Measurements from ENCODE around the gene UBASH3B. TPM values are rescaled to one million over a fixed set of nuclear protein-coding genes. Genes with fewer than 3 reads are reported as not detected.

Gene UBASH3B
- total RNA-seq, 1 donor from 2014 or later, result 8.5 TPM

DNA sequence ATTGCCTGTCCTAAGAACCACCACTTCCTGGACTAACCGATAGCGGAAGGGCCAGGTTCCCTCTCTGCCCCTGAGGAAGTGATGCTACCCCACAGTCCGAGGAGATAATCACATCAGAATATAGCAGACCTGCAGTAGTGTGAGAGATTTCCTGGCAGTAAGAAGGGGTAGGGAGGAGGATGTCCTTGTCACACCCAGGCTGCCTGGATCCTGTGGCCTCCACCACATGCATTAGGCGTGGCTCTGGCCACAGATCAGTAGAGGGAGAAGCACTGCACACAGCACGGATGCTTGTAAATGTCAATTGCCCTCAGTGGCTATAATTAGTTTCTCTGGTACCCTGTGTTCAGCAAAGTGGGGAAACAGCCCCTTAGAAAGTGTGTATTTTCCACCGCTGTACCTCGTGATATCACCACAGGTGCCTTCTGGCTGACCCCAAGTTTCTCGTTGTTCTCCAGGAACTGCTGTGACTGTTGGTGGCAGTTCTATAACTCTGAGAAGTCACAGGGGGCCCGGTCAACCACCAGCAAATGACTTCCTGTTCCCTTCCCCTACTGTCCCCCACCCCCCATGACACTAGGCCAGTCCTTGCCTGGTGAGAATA is 61.8 kb downstream of the UBASH3B start:
- TF ChIP-seq, protein P1, sequence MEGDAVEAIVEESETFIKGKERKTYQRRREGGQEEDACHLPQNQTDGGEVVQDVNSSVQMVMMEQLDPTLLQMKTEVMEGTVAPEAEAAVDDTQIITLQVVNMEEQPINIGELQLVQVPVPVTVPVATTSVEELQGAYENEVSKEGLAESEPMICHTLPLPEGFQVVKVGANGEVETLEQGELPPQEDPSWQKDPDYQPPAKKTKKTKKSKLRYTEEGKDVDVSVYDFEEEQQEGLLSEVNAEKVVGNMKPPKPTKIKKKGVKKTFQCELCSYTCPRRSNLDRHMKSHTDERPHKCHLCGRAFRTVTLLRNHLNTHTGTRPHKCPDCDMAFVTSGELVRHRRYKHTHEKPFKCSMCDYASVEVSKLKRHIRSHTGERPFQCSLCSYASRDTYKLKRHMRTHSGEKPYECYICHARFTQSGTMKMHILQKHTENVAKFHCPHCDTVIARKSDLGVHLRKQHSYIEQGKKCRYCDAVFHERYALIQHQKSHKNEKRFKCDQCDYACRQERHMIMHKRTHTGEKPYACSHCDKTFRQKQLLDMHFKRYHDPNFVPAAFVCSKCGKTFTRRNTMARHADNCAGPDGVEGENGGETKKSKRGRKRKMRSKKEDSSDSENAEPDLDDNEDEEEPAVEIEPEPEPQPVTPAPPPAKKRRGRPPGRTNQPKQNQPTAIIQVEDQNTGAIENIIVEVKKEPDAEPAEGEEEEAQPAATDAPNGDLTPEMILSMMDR (IDR thresholded peaks at IDR 0.05), result no peak
- no peaks in the 10 kb centered on the region for H3K4me1 ChIP-seq
- intact Hi-C loops (cut with DNase I), result no loop called here
- no peak overlapping the region for H3K27ac ChIP-seq
- no peaks in the 10 kb centered on the region for H3K36me3 ChIP-seq
- no peaks in the 10 kb centered on the region for H3K9me3 ChIP-seq
- no peak for DNase-seq (ENCODE audit: low spot score in 2 of 2)
- no peaks in the 10 kb centered on the region for H3K27me3 ChIP-seq
- H3K4me3 ChIP-seq, result no peak overlapping the region

DNA sequence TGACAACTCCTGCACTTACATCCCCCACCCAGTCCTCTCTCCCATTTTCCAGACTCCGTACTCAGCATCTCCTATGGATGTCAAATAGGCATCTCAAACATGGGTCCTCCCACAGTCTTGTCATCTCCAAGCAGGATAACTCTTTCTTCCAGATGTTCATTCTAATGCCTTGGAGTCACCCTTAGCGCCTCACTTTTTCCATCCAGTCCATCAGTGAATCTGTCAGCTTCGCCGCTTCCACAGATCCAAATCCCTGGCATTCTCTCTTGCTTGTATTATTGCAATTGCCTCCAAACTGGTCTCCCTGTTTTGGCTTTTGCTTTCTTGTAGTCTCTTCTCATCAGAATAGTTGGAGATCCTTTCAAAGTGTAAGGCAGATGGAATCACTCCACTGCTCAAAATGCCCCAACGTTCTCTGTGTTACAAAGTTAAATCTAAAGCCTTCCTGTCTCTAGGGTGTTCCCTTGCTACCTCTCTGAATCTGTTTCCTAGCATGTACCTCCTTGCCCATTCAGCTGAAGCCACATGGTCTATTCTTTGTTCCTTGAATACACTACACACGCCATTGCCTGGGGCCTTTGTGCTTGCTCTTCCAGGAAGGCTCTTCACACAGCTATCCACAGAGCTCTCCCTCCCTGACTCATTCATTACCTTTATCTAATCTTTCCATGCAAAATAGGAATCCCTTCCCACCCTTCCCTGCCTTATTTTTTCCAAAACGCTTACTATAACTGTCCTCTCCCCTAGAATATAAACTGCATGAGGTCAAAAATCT is 64.8 kb downstream of the UBASH3B start:
- intact Hi-C loops (cut with DNase I), result no loop called here
- no peaks in the 10 kb centered on the region for H3K9me3 ChIP-seq
- H3K4me3 ChIP-seq, result no peak overlapping the region
- no peaks in the 10 kb centered on the region for H3K27me3 ChIP-seq
- TF ChIP-seq, protein P1 (IDR thresholded peaks at IDR 0.05), result no peak
- no peak for DNase-seq (ENCODE audit: low spot score in 2 of 2)
- H3K36me3 ChIP-seq, result no peaks in the 10 kb centered on the region
- no peak overlapping the region for H3K27ac ChIP-seq
- no peaks in the 10 kb centered on the region for H3K4me1 ChIP-seq

DNA sequence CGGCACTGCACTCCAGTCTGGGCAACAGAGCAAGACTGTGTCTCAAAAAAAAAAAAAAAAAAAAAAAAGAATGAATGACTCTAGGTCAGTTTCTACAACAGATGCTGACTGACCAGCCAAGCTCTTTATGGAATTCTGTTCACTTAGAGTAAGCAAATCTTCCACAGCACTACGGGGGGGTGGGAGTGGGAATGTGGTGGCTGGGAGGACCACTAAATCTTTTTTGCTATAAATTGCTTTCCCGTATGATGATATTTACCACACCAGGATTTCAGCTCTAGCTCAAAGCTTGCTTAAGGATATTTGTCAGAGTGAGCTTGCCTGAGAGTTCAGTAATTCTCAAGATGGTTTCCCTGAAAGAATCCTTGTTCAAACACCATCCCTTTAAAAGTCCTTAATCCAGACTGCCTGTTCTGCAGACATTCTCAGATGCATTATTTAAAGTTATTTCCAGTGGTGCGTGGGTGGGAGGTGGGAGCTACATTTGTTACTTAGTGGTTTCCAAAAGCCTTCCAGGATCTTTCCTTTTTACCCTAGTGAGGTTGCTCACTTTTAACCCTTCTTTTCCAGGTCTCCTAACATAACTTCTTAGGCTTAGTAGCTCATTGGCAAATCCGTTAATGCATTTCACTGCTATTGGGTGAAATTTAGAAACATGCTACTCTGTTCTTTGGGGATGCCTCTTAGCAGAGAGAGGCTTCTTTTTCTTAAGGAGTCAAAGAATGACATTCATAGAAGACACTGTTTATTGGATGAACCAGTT is 65.9 kb downstream of the UBASH3B start:
- Histone ChIP-seq H3K27me3 (no peaks in the 10 kb centered on the region), H3K27ac (no peak overlapping the region), H3K4me3 (no peak overlapping the region), H3K36me3 (no peaks in the 10 kb centered on the region), H3K4me1 (no peaks in the 10 kb centered on the region), H3K9me3 (no peaks in the 10 kb centered on the region)
- intact Hi-C loops (cut with DNase I), result no loop called here
- DNase-seq (ENCODE audit: low spot score in 2 of 2), result no peak
- TF ChIP-seq, protein P1 (IDR thresholded peaks at IDR 0.05), result no peak

DNA sequence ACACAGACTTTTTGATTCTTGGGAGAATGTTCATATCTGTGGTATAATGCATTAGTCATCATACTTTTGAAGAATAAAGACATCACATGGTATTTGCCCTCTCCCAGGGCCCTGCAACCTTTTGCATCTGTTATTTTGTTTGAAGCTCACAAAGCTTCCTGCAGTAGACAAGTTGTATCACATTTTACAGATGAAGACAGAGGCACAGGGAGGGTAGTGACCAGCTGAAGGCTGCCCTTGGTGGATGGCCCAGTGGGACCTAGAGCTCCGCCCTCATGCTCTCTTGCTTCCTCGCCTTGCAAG is 66.4 kb downstream of the UBASH3B start:
- no peak overlapping the region for H3K4me3 ChIP-seq
- H3K36me3 ChIP-seq, result no peaks in the 10 kb centered on the region
- no peak for DNase-seq (ENCODE audit: low spot score in 2 of 2)
- intact Hi-C loops (cut with DNase I), result no loop called here
- H3K9me3 ChIP-seq, result no peaks in the 10 kb centered on the region
- H3K27ac ChIP-seq, result no peak overlapping the region
- no peaks in the 10 kb centered on the region for H3K27me3 ChIP-seq
- TF ChIP-seq, protein P1 (IDR thresholded peaks at IDR 0.05), result no peak
- no peaks in the 10 kb centered on the region for H3K4me1 ChIP-seq

DNA sequence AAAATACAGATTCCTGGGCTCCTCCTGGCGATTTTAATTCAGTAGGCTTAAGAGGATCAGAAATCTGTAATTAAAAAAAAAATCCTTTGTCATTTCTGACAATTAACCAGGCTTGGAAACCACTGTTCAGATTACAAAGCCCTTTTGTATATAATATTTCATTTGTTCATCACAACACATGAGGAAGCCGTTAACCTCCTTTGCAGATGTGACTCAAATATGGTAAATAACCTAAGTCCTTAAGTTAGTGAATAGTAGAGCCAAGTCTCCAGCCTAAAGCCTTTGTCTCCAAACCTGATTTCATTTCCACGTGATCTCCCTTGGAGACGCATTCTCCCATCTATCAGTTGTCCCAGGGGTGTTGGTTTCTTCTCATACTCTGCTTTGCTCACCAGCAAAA is 67.6 kb downstream of the UBASH3B start:
- H3K9me3 ChIP-seq, result no peaks in the 10 kb centered on the region
- no peak overlapping the region for H3K27ac ChIP-seq
- intact Hi-C loops (cut with DNase I), result no loop called here
- no peak for DNase-seq (ENCODE audit: low spot score in 2 of 2)
- H3K4me1 ChIP-seq, result no peaks in the 10 kb centered on the region
- no peak overlapping the region for H3K4me3 ChIP-seq
- H3K36me3 ChIP-seq, result no peaks in the 10 kb centered on the region
- H3K27me3 ChIP-seq, result no peaks in the 10 kb centered on the region
- TF ChIP-seq, protein P1 (IDR thresholded peaks at IDR 0.05), result no peak
